HG03558 (cell line): Measurements from ENCODE around the gene TBC1D22B.
"Not testable (repeated sequence)": the region's sequence is repeated elsewhere in the genome, so short reads cannot be mapped to it uniquely, and the experiment has no call there.

Experiments used
- ATAC-seq: cut with Tn5 transposase; IDR thresholded peaks from one replicate; pipeline ENCODE4 v1.9.1; 2021; ENCODE audit warnings: moderate number of reproducible peaks; ENCODE audit not compliant: unreplicated experiment; ENCODE audit errors: extremely low read depth

TBC1D22B gene

DNA sequence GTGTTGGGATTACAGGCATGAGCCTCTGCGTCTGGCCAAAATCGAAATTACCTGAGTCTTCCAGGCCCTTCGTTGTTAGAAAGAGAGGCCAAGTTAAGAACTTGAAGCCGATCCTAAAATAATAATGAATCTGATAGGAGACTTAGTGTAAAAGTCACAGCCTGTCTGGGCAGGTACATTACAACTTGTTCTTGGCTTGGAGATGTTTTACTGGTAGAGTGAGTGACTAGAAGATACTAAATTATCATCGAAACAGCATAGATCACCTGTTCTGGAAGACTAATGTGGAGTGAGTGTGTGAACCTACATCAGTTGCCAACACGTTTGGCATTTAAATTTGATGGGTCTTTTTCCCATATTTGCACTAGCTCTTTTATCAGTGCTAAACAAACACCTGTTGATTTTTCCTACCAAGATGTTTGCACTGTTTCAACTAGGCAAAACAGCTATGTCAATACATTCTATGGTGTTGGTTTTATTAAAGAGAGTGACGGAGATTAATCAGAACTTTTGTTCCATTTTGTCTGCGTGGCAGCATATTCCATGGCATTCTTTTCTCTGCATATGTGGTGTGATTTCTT lies 5.0 kb downstream of the TBC1D22B start:
- ATAC-seq = no peak

DNA sequence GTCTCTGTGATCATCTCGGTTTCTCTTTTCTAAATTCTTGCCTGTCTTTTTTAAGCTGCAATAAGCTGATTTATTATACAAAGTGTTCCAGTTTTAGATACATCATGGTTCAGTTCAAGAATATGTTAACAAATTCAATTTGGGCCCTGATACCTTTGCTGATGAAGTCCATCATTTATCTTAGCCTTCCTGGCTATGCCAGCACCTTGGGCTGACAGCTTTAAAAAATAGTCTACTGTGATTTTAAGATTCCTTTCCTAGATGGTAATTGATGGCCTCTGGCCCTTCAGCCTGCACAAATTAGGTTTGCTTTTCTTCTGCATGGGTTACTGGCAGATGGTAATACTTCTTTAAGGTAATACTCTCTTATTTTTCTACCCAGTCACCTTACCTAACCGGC lies 7.4 kb downstream of the TBC1D22B start:
- no peak for ATAC-seq

DNA sequence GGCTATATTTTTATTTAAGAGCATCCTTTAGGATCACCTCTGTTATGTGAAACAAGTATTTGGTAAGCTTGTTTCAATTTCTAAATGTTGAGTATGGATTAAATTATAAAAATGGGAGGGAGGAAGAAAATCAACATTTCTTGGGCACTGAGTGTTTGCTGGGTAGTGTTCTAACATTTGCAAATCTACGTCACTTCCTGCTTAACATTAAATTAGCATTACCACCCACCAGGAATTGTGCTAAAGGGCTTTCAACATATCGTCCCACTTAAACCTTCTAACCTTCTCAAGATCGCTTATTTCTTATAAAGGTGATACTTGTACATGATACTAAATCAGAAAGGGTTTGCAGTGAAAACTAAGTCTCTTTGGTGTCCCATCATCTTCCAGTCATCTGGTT lies 8.3 kb downstream of the TBC1D22B start:
- no peak for ATAC-seq

DNA sequence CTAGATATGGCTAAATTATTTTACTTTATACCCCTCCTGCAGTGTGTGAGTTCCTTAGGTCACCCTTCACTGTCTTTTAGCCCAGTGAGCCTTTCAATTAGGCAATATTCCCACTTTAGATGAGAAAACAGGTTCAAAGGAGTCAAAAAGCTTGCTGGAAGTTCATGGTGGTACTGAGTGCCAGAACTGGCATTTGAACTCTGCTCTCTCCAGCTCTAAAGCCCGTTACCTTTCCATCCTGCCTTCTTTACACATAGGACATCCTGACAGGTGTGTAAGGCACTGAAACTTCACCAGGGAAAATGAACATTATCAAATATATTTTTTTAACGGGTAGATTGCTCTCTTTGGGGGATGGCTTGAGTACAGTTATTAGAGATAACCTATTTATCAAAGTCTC lies 11.5 kb downstream of the TBC1D22B start:
- no peak for ATAC-seq

DNA sequence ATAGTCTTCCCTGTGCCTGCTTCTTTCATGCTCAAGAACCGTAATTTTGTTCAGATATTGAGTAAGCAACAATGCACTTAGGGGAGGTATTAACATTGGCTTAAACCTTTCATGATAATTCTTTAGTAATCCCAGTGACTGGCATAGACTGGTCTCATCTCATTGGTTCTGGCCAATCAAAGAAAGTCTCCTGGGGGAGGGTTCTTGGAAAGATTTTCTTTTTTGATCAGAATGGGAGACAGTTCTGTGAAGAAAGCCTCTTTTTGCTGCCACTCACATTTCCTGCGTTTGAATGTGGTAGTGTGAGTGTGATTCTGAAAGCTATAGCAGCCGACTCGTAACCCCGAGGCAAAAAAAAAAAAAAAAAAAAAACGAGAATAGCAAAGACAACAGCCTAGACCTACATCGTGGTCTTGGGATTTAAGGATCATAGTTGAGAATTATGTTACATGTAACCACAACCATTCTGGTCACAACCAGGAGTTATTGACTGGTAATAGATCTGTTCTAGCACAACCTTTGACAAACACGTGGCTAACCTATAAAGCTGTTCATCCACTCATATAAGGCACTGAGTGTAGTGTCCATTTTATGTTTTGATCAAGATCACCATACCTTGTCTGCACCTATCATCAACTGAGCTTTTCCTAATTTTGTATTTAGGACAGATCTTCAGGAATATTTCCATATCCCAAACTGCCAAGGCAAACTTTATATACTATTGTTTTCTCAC lies 15.4 kb downstream of the TBC1D22B start:
- ATAC-seq = no peak

DNA sequence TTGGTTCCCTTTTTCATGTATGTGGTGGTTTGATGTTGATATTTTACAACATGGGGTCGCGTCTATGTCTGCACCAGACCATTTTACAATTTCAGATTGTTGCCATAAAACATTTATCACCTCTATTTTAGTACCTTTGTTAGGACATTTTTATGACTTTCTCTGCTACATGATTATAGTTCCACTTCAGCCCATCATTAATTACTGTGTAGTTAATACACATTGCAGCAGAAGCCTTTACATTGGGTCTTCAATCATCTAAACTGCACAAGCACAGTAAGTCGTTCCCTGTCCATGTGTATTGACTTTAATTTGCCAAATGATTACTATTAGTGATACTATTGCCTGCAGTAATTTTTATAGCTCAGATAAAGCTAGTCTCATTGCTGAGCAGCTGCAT lies 16.1 kb downstream of the TBC1D22B start:
- ATAC-seq = no peak

DNA sequence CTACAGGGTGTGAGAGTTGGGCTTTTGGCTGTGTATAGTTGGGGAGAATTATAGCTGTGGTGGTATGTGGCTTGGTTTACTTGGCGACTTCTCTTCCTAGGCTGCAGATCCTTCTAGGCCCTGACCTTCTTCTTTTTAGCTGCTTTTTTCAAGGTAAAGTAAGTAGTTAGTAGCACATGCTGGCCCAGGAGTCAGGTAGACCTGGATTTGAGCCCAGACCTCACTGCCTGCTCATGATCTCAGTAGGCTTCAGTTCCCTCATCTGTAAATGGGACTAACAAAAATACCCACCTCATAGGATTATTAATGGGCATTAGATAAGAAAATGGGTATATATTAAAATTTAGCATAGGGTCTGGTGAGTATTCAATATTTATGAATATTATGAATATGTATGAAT lies 17.8 kb downstream of the TBC1D22B start:
- ATAC-seq = no peak

DNA sequence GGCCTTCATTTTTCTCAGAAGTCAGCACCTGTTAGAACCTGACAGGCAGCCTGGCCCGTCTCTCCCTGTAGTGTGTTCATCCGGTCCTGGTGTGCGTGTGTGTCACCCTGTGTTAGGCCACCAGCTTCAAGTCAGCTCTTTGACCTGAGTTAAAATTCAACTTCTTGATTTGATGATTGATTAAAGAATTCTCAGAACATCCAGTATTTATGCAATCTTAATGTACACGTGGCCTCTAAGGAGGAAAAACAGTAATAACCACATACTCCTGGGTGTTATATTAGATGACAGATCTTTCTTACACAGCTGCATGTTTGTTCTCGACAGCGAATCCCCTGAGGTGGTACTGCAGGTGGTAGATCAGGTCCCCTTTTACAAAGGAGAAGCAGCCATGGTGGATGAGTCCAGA lies 19.4 kb downstream of the TBC1D22B start:
- no peak for ATAC-seq

DNA sequence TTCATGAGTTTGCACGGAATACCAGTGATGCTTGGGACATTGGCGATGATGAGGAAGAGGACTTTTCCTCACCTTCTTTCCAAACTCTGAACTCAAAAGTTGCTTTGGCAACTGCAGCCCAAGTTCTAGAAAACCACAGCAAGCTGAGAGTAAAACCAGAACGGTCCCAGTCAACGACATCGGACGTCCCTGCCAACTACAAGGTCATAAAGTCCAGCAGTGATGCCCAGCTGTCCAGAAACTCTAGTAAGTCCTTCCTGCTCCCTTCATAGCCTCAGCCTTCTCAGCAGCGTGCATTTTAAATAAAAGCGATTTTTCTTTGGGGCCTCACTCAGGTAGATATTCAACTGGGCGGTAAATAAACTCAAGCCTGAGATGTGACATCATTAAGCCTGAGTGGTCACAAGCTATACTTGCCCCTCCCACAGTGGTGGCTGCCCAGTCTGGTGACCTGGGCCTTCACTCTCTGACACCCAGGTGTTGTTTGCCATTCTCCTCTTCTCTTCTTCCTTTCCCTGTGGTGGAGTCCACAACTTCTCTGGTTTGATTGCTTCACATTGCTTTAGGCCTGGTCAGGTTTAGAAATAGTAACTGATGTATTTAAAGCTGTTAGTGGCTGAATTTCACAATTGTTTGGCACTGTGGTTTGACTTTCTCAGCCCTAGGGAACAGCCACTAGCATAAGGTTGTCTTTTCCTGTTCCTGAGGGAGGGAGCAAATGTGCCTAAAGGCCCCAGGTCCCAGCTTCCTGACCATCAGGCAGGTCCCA lies 22.0 kb downstream of the TBC1D22B start:
- no peak for ATAC-seq

DNA sequence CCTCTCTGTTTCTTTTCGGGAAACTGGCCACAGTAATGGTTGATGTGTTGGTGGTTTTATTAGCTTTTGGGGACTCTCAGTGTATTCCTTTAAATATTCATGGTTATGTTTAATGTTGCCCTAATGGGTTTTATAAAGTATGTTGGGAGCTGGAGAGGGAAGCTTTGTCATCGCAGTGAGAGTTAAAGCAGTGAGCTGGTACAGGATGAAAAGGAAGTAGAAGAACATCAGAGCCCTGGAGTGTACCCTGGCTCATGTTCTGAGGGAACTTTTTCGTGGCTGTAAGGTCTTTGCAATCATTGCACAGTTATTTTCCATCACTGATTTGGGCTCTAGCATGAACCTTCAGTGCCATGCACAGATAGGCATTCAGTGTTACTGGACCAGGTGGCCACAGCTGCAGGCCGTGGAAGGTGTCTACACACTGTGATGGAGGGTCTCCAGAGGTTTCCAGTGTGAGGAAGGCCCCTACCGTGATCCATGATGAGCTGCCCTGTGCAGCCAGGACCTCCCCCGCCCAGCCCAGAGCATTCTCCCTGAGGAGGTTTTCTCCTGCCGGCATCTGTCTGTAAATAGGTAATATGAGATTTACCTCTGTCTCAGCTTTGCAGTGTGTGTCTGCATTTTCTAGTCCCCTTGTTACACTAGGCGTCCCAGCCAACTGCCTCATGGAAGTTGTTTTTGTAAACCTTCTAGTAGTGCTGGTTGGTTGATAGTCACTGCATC lies 22.8 kb downstream of the TBC1D22B start:
- ATAC-seq = no peak

DNA sequence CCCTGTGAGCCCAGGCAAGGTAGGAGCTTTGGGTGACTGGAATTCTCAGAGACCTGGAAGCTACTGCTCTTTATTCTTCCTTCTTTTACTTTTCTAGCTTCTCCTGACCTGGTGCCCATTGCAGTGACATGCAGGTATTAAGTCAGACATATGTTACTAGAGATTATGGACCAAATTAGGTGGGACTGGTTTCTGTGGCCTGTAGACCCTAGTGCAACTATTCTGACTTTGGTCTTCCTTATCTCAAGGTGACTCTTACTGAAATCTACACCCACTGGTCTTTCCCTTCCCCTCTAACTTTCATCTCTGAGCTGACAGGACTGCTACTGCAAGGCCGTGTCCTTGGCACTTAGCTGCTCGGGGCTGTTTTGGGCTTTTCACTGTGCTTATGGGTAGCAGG lies 24.8 kb downstream of the TBC1D22B start:
- no peak for ATAC-seq

DNA sequence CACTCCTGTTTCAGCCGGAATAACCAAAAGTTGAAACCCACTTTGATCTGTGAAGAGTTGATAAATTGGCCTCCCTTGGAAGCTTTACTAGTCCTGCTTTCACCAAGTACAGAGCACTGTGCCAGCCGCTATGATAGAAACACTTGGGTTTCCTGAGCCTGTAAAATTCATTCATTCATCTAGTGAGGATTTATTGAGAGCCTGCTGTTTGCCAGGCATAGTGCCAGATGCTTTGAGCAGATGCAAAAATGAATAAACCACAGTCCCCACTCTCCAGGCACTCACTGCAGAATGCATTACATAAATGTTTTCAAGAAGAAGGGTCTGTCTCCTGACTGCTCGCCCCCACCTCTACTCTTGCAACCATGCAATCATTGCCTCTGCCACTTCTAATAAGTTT lies 25.7 kb downstream of the TBC1D22B start:
- ATAC-seq = no peak

DNA sequence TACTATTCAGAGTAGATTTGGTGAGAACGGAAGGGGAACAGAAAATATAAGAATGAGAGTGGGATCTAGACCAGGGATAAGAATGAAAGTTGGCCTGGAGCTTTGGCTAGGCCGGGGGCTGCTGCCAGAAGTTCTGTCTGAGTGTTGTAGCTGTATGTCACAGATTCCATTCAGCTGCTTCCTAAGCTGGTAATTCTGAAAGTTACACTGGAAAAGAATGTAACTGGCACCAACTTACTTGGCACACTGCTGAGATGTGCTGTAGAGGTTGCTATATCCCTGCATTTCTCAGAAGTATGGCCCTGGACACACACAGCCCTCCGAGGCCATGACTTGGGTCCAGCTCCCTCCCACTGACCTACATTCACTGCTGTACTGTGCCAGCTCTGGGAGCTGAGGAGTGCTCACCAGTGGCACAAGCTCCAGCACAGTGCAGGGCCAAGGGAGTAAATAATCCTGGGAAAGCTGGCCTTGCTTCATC lies 26.1 kb downstream of the TBC1D22B start:
- ATAC-seq = no peak

DNA sequence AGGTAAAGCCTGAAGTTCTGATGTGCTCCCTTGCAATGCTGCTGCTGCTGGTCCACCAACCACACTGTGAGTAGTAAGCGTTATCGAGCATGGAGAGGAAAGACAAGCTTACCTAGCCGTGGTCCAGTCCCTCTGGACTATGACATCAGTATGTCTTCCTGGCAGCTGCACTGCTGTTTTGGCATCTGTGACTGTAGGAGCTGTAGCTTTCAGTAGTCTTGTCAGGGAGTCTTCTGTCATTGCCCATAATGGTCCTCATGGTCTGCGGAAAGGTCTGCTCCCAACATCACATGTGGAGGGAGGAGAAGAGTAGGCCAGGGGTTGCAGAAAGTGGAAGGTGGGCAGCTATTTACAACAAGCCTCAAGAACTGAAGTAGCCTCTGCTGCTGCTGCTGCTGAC lies 27.2 kb downstream of the TBC1D22B start:
- ATAC-seq = no peak

DNA sequence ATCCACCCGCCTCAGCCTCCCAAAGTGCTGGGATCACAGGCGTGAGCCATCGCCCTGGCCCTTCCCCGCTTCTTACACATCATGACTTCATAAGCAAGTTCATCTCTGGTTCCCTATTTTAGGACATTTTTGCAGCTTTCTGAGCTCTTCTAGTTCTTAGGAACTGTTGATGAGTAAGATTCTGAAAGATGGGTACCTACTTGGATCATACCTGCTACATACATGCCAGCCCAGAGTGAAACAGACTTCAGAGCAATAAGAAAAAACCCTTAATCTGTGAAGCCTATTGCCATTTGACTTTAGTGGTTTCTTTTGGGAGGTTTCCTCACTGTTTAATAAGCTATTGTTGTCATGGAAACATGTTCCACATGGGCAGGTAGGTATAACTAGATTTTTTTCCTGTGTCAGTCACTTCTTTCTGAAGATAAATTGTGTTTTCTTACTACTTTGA lies 28.3 kb downstream of the TBC1D22B start:
- ATAC-seq = no peak

DNA sequence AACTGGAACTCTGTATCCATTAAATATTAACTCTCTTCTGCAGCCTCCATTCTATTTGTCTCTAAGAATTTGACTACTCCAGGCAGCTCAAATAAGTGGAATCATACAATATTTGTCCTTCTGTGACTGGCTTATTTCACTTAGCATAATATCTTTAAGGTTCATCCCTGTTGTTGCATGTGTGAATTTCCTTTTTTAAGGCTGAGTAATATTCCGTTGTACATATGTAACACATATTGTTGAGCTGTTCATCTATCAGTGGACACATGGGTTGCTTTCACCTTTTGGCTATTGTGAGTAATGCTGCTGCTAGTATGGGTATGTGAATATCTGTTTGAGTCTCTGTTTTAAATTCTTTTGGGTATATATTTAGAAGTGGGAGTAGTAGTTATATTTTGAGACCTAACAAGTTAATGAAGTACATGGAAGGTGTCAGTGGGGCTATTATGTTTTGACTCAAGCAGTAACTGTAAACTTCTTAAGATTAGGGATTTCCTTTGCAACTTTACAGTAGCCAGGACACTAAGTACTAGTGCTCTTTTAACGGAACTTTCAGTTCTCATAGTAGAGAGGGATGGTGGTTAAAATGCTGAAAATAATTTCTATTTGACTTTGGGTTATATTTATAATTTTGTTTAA lies 30.1 kb downstream of the TBC1D22B start:
- ATAC-seq = no peak

DNA sequence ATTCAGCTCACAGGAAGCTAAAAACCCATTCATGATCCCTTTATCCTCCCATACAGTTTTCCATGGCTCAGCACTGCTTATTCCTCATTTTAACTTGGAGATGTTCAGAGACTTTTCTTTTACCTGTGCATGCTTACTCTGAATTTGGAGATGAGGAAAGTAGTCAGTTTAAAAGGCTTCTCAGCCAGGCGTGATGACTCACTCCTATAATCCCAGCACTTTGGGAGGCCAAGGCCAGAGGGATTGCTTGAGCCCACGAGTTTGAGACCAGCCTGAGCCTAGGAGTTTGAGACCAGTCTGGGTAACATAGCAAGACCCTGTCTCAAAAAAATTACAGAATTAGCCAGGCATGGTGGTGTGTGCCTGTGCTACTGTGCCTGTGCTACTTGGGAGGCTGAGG lies 30.7 kb downstream of the TBC1D22B start:
- ATAC-seq = no peak

DNA sequence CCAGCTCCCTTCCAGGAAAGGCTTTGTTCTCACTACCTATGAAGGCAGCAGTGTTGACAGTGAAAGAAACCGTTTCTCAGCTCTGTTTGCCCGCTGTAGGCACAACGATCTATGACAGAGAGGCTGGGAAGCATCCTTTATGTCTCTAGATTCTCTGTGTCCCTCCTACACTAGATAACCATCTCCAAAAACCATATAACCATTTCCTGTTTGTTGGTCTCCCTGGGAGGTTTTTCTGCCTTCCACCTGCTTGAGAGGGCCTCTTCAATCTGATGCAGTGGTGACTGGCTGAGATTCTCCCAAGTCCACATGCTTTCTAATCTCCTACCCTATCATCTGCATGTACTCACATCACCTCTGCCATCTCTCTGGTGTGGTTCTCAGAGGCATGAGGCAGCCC lies 32.4 kb downstream of the TBC1D22B start:
- no peak for ATAC-seq

DNA sequence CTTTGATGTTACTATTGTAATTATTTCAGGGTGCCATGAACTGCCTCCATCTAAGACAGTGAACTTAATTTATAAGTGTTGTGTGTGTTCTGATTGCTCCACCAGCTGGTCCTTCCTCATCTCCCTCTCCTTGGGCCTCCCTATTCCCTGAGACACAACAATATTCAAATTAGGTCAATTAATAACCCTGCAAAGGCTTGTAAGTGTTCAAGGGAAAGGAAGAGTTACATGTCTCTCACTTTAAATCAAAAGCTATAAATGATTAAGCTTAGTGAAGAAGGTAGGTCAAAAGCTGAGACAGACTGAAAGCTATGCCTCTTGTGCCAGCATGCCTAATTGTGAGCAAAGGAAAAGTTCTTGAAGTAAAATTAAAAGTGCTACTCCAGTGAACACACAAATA lies 35.9 kb downstream of the TBC1D22B start:
- no peak for ATAC-seq

DNA sequence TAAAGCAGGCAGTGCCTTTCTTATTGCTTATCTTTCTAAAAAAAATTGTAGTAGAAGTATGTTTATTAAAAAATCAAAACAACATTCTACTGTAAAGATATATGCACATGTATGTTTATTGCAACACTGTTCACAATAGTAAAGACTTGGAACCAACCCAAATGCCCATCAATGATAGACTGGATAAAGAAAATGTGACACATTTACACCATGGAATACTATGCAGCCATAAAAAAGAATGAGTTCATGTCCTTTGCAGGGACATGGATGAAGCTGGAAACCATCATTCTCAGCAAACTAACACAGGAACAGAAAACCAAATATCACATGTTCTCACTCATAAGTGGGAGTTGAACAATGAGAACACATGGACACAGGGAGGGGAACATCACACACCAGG lies 40.1 kb downstream of the TBC1D22B start:
- ATAC-seq = not testable (repeated sequence)
